Effector CD4-positive, alpha-beta T cell (primary cell): ENCODE measurements around the gene NDFIP2.

Experiments used
- DNase-seq: peaks from one replicate; pipeline ENCODE4 v3.0.0-alpha.2; 2020

Gene NDFIP2

GRCh38 chr13:79604752-79605151 is 123.8 kb downstream of the NDFIP2 start:
- no peak for DNase-seq
